Activated CD4-positive, alpha-beta T cell treated with anti-CD3 and anti-CD28 coated beads, Interleukin-2, Interleukin-4, amounts not matched to agents 100 ng/mL and 50 ng/mL, durations not matched to agents 16 hours and 8 hours (primary cell): ENCODE measurements around the gene ECI1.
A peak's percentile ranks its signal among the peaks of the same experiment; 100 is the strongest.

Experiments used
- DNase-seq: peaks from one replicate; pipeline ENCODE4 v3.0.0-alpha.2; 2020; ENCODE audit warnings: low spot score

Gene ECI1

GRCh38 chr16:2233872-2234812 lies 17.2 kb downstream of the ECI1 start:
- DNase-seq, result no peak

- DNase-seq, result no peak
Observed at GRCh38 chr16:2233046-2233775, 18.2 kb downstream of the ECI1 start.

- DNase-seq, result no peak
Observed at GRCh38 chr16:2232094-2232990, 19.0 kb downstream of the ECI1 start.

GRCh38 chr16:2231016-2231931 lies 20.1 kb downstream of the ECI1 start:
- DNase-seq, result no peak

- no peak for DNase-seq
Observed at GRCh38 chr16:2230376-2230775, 21.0 kb downstream of the ECI1 start.

GRCh38 chr16:2229632-2230250 lies 21.6 kb downstream of the ECI1 start:
- DNase-seq, result no peak

GRCh38 chr16:2229091-2229490 lies 22.3 kb downstream of the ECI1 start:
- DNase-seq, result no peak

- no peak for DNase-seq
Observed at GRCh38 chr16:2228161-2228824, 23.1 kb downstream of the ECI1 start.

GRCh38 chr16:2226918-2227317 lies 24.5 kb downstream of the ECI1 start:
- DNase-seq, result no peak

GRCh38 chr16:2226245-2226793 lies 25.1 kb downstream of the ECI1 start:
- DNase-seq, result no peak

- peak; percentile 32 for DNase-seq
Observed at GRCh38 chr16:2223942-2224486, 27.4 kb downstream of the ECI1 start.

- peak; percentile 100 for DNase-seq
Observed at GRCh38 chr16:2223221-2223941, 28.0 kb downstream of the ECI1 start, which contains the start of gene E4F1. E4F1 (plus strand) TSS chr16:2223591; CDS start chr16:2223614, 23 bp downstream.

- DNase-seq, result no peak
Observed at GRCh38 chr16:2216330-2216729, 35.1 kb downstream of the ECI1 start.

- no peak for DNase-seq
Observed at GRCh38 chr16:2214719-2214968, 36.7 kb downstream of the ECI1 start, which contains the start of gene PGP. PGP (minus strand) TSS chr16:2214840; CDS start chr16:2214777, 63 bp downstream.

- no peak for DNase-seq
Observed at GRCh38 chr16:2213817-2214718, 37.3 kb downstream of the ECI1 start.

- no peak for DNase-seq
Observed at GRCh38 chr16:2212362-2213324, 38.7 kb downstream of the ECI1 start.
